ENCODE data around the gene JMJD1C. TPM values are rescaled to one million over a fixed set of nuclear protein-coding genes. Genes with fewer than 3 reads are reported as not detected.
A peak's percentile ranks its signal among the peaks of the same experiment; 100 is the strongest.

Gene JMJD1C
- total RNA-seq, 1 experiment from 2014 or later: 180 TPM

- H3K4me3 Mint-ChIP-seq: peak overlapping the region; percentile 34; the same call in 1 of the 2 replicates
- H3K9me3 Mint-ChIP-seq: no peaks in the 10 kb centered on the region
- TF ChIP-seq MXD4 (CRISPR knock-in tag; IDR thresholded peaks at IDR 0.05; ENCODE audit: borderline replicate concordance): no peak
- no peak for TF ChIP-seq ELF4 (CRISPR knock-in tag; IDR thresholded peaks at IDR 0.05; ENCODE audit: low read depth)
- no peak for TF ChIP-seq ZNF512 (CRISPR knock-in tag; IDR thresholded peaks at IDR 0.05; ENCODE audit: borderline replicate concordance)
- TF ChIP-seq SMAD3 (CRISPR knock-in tag; IDR thresholded peaks at IDR 0.05; ENCODE audit: borderline replicate concordance): no peak
- no peak for TF ChIP-seq CREM (CRISPR knock-in tag; IDR thresholded peaks at IDR 0.05)
- no peak for TF ChIP-seq ERG (CRISPR knock-in tag; IDR thresholded peaks at IDR 0.05)
- no peak for TF ChIP-seq ZNF219 (CRISPR knock-in tag; IDR thresholded peaks at IDR 0.05; ENCODE audit: borderline replicate concordance)
- H3K27me3 Mint-ChIP-seq (ENCODE audit: low read depth): no peaks in the 10 kb centered on the region
- CTCF ChIA-PET: no interaction called here
- peaks cover 68% of the 10 kb centered on the region for H3K4me1 Mint-ChIP-seq
- ATAC-seq: no peak
- H3K36me3 Mint-ChIP-seq: peaks cover 58% of the 10 kb centered on the region
- H3K27ac Mint-ChIP-seq: peak overlapping the region; percentile 58; the same call in 1 of the 2 replicates
- DNase-seq (ENCODE audit: low spot score): no peak
- POLR2A ChIA-PET: no interaction called here
Observed at GRCh38 chr10:63260860-63261251, 204.9 kb downstream of the JMJD1C start.

GRCh38 chr10:63260103-63260859 is 205.5 kb downstream of the JMJD1C start:
- DNase-seq (ENCODE audit: low spot score) (no peak), ATAC-seq (no peak)
- ChIA-PET CTCF (interaction anchor here (0.5 kb wide), 1 partner anchor 152 kb away, joined by 3 read pairs; no protein-coding TSS in a partner anchor), POLR2A (no interaction called here)
- TF ChIP-seq TCF7 (CRISPR knock-in tag; IDR thresholded peaks at IDR 0.05; ENCODE audit: low read depth) (no peak), ATF1 (CRISPR knock-in tag; IDR thresholded peaks at IDR 0.05) (no peak), PREB (CRISPR knock-in tag; IDR thresholded peaks at IDR 0.05; ENCODE audit: borderline replicate concordance) (no peak), NFYB (CRISPR knock-in tag; conservative IDR thresholded peaks at IDR 0.05; ENCODE audit: low read depth) (no peak), USF2 (CRISPR knock-in tag; IDR thresholded peaks at IDR 0.05) (no peak), JUN (CRISPR knock-in tag; IDR thresholded peaks at IDR 0.05) (no peak), ZBTB43 (CRISPR knock-in tag; IDR thresholded peaks at IDR 0.05) (no peak), ZNF423 (CRISPR knock-in tag; IDR thresholded peaks at IDR 0.05) (no peak)
- TF ChIP-seq, protein P1, sequence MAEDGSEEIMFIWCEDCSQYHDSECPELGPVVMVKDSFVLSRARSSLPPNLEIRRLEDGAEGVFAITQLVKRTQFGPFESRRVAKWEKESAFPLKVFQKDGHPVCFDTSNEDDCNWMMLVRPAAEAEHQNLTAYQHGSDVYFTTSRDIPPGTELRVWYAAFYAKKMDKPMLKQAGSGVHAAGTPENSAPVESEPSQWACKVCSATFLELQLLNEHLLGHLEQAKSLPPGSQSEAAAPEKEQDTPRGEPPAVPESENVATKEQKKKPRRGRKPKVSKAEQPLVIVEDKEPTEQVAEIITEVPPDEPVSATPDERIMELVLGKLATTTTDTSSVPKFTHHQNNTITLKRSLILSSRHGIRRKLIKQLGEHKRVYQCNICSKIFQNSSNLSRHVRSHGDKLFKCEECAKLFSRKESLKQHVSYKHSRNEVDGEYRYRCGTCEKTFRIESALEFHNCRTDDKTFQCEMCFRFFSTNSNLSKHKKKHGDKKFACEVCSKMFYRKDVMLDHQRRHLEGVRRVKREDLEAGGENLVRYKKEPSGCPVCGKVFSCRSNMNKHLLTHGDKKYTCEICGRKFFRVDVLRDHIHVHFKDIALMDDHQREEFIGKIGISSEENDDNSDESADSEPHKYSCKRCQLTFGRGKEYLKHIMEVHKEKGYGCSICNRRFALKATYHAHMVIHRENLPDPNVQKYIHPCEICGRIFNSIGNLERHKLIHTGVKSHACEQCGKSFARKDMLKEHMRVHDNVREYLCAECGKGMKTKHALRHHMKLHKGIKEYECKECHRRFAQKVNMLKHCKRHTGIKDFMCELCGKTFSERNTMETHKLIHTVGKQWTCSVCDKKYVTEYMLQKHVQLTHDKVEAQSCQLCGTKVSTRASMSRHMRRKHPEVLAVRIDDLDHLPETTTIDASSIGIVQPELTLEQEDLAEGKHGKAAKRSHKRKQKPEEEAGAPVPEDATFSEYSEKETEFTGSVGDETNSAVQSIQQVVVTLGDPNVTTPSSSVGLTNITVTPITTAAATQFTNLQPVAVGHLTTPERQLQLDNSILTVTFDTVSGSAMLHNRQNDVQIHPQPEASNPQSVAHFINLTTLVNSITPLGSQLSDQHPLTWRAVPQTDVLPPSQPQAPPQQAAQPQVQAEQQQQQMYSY (CRISPR knock-in tag; IDR thresholded peaks at IDR 0.05): no peak
- peaks cover 69% of the 10 kb centered on the region for H3K4me1 Mint-ChIP-seq
- peak overlapping the region; percentile 51 for H3K4me3 Mint-ChIP-seq
- no peak overlapping the region for H3K27ac Mint-ChIP-seq
- peaks cover 56% of the 10 kb centered on the region for H3K36me3 Mint-ChIP-seq
- H3K27me3 Mint-ChIP-seq (ENCODE audit: low read depth): no peaks in the 10 kb centered on the region
- H3K9me3 Mint-ChIP-seq: no peaks in the 10 kb centered on the region
